Measurements from ENCODE around the gene SUGP1.
"Not testable (repeated sequence)": the region's sequence is repeated elsewhere in the genome, so short reads cannot be mapped to it uniquely, and the experiment has no call there.

SUGP1 gene

GRCh38 chr19:19262190-19263057, 57.9 kb downstream of the SUGP1 start:
- DNase-seq, result no peak

GRCh38 chr19:19261350-19262189, 58.7 kb downstream of the SUGP1 start:
- no peak for DNase-seq

- no peak for DNase-seq
Measured at GRCh38 chr19:19260417-19261214, 59.7 kb downstream of the SUGP1 start.

GRCh38 chr19:19259741-19260140, 60.6 kb downstream of the SUGP1 start:
- DNase-seq, result peak; percentile 33

GRCh38 chr19:19258589-19259338, 61.5 kb downstream of the SUGP1 start:
- DNase-seq, result no peak

- DNase-seq, result no peak
Measured at GRCh38 chr19:19257836-19258588, 62.3 kb downstream of the SUGP1 start.

GRCh38 chr19:19257137-19257536, 63.2 kb downstream of the SUGP1 start:
- no peak for DNase-seq

GRCh38 chr19:19256072-19256969, 64.0 kb downstream of the SUGP1 start:
- no peak for DNase-seq

GRCh38 chr19:19253409-19253808, 66.9 kb downstream of the SUGP1 start:
- not testable (repeated sequence) for DNase-seq

- DNase-seq, result no peak
Measured at GRCh38 chr19:19250196-19250801, 70.0 kb downstream of the SUGP1 start.

GRCh38 chr19:19240476-19240875, 79.8 kb downstream of the SUGP1 start:
- DNase-seq, result no peak

- DNase-seq, result no peak
Measured at GRCh38 chr19:19239675-19240074, 80.6 kb downstream of the SUGP1 start.

GRCh38 chr19:19238126-19238894, 82.0 kb downstream of the SUGP1 start:
- DNase-seq, result no peak

GRCh38 chr19:19236173-19236572, 84.1 kb downstream of the SUGP1 start:
- no peak for DNase-seq

GRCh38 chr19:19234220-19234816, 86.0 kb downstream of the SUGP1 start:
- no peak for DNase-seq

GRCh38 chr19:19232261-19232721, 88.0 kb downstream of the SUGP1 start:
- no peak for DNase-seq

GRCh38 chr19:19230999-19231398, 89.3 kb downstream of the SUGP1 start:
- no peak for DNase-seq

- no peak for DNase-seq
Measured at GRCh38 chr19:19229701-19230100, 90.6 kb downstream of the SUGP1 start.
